Activated CD4-positive, alpha-beta T cell treated with anti-CD3 and anti-CD28 coated beads, Interleukin-2, Interleukin-4, amounts not matched to agents 100 ng/mL and 50 ng/mL, durations not matched to agents 16 hours and 8 hours (primary cell): ENCODE results near the gene NTF3.

Experiments used
- DNase-seq: peaks from one replicate; pipeline ENCODE4 v3.0.0-alpha.2; 2020; ENCODE audit warnings: low spot score

Gene NTF3

GRCh38 chr12:5433081-5433844 lies 1.4 kb downstream of the NTF3 start:
- DNase-seq, result no peak

DNA sequence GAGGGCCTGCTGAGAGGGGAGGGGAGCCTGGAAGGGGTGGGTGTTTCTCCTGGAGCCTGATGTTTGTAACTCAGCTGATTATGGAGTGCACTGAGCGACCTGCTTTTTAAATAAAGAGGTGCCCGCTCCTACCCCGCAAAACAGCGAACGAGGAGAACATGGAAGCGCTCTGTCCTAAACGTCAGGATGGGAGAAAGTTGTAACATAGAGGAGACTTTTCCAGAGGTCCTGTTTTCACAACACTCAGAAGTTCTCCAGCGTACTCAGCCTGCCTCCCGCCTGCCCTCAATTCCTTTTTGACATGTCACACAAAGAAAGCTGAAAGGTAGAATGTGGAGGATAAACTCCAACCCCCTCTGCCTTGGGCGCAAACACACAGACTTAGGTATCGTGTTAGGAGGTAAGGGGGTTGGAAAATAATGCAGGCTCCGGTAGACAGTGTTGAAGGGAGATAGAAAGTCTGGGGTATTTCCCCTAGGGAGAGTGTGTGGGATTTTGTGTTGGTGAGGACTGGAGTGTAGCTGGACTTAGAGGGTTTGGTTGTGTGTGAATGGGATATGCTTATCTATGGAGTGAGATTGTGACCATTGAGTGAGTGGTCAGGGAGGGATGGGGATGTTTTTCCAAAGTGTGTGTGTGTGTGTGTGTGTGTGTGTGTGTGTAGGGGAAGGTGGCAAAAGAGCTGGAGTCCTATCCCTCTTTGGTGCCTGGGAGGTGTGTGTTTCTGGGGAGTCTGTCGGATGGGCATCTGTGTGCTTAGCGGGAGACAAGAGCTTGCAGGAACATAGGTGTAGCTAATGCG lies 2.1 kb downstream of the NTF3 start:
- DNase-seq, result no peak

DNA sequence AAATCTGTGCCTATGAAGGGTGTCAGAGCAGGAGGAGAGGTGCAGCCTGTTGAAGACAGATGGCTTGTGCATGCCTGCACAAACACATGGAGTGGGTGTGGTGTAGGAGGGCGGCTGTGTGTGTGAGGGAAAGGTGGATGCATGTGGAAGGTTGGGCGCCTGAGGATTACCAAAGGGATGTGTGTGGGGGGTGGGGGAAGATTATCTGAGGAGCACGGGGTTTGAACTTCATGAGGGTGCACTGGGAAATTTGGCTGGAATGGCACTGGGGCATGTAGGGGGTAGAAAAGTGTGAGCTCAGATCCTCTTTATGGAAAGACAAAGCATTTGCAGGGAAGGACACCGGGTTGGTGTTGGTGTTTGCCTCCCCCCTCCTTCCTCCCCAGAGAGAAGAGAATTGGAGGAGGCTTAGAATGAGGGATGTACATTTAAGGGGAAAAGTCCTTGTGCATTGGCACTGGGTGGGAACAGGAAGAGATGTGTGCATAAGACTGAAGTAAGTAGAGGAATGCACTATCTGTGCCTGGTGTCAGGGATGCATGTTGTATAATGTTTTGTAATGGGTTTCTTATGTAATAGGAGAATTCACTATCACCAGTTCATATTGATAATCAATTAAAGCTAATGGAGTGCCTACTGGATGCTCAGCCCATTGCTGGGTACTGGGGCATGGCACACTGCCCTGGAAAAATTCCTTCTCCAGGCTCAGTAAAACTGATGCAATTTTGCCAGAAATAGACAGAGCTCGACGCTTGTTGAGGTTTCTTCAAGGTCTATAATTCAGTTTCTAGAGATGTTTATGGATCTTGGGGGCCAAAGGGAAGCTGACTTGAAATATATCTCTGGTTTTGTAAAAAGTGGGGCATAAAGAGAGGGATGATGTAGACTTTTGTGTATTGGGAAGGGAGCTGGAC lies 3.0 kb downstream of the NTF3 start:
- DNase-seq, result no peak

DNA sequence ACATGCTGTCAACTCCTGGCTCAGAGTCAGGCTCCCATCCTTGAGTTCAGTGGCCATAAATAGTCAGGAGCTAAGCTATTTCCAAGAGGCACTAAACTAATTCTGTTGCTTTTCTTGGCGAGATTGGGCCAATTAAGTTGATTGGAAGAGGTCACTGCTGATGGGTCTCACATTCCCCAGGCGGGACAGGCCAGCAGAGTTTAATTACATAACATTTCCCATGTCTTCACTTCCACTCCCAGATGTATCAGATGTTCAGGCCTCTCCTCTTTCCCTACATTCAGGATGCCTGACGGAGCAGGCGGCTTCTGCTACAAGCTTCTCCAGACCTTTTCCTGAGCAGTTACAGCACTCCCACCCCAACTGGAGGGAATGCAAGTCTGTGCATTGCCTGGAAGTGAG lies 5.3 kb downstream of the NTF3 start:
- DNase-seq, result no peak

DNA sequence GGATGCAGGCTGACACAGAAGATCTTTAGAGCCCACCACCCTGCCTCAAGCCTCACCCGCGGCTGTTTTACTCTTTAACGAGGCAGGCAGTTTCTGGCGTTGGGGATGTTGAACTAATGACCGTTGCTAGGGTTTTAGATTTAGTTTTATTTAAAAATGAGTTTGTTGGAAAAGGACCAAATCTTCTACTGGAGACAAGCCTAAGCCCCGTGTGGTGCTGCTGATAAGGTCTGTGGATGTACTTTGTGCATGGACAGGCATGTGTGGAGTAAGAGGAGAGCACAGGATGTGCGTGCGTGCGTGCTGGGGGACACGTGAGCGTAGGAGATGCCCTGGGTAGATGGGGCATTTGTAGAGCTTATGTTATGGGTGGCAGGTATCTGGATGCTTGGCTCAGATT lies 5.7 kb downstream of the NTF3 start:
- no peak for DNase-seq

- DNase-seq, result no peak
These were observed 6.8 kb downstream of the NTF3 start for GRCh38 chr12:5438671-5439200.

DNA sequence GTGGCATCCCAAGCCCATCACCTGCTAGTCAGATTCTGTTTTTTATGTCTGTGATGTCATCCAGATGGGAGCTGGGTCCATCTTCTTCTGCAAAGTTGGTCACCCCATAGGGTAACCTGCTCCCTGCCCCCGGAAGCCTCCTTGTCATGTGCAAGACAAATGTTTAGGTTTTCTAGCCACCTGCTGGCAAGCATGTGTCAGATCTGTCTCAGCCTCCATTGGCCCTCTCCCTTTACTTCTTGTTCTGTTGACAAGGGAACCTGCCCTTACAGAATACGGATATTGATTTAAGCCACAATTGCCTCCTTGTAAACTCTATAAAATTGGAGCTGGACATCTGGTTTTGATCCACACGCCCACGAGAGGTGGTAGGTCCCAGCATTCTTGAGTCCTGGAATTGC lies 7.5 kb downstream of the NTF3 start:
- DNase-seq, result no peak

- DNase-seq, result no peak
These were observed 7.9 kb downstream of the NTF3 start for GRCh38 chr12:5439788-5440300.

DNA sequence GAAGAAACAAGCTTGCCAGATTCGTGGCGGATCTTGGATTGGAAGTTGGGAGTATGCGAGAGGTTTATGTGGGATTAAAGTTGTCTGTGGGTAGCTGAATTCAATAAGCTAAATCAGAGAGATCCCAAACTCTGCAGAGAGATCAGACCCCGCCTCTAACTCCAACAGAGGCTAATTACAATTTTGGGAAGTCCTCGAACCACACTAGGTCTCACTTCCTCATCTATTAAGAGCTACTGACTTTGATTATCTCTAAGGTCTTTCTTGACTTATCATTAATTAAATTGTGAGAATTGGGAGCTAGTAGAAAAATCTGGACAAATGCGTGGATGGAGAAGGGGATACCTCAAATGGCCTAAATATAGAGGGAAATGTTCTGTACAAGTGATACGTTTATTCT lies 9.1 kb downstream of the NTF3 start:
- no peak for DNase-seq

DNA sequence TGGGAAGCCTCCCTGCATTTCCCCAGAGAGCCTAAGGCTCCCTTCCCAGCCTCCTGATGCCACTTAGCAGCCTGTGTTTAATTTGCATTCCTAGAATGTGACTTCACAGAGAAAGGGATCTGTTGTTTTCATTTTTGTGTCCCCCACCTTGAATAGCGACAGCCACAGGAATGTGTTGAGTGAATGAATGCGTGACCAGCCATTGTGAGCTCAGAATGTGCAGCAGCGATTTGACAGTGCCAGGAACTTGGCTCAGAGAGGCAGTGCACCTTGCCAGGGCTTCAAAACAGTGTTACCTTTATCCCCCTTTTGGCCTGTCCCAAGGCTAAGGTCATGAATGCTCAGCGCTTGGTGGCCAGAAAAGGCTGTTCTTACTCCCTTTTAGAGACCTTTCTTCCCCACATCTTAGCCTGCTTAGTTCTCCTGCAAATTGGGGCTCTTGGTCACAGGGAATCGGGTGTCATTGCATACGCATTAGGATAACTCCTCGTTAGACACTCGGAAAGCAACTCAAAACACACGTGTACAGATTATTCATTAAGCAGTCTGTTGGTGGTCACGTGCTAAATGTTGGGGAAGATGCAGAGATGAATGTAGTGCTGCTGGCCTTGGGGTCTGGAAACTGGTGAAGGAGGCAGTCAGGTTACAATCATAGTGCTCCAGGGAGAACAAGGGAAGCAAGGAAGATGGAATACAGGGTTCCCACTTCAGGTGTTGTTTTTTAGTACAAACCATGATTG lies 9.8 kb downstream of the NTF3 start:
- DNase-seq, result no peak

- DNase-seq, result no peak
These were observed 10.5 kb downstream of the NTF3 start for GRCh38 chr12:5442251-5443006.

DNA sequence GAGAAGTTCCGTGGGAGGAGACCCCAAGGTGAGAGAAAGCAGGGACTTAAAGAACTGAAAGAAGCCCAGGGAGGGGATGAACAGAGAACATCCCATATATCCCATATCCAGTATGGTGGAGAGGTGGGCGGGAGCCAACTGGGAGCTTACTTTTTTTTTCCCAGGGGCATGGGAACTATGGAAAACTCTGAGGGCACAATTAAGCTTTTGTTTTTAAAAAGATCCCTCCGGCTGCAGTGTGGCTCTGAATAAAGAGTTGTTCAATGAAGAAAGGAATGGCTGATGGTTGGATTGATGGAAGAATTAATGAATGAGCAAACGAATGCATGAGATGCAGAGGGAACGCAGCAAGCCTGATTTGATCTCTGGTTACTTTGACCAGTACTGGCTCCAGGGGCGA lies 12.6 kb downstream of the NTF3 start:
- DNase-seq, result no peak

DNA sequence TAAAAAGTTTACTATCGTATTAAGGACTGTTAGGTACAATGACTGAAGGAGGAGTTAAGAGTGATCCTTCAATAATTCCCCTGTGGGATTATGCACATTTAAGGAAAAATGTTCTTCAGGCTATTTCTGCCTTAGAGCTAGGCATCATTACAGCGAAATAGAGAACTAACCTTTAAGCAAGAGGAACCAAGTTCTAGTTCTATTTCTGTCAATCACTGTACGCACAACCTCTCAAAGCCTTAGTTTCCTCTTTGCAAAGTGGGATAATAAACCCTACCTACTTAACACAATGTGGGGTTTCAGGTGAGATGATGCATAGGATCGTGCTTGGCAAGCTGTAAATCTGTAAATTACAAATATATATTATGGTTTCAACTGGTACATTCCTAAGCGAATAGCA lies 15.4 kb downstream of the NTF3 start:
- DNase-seq, result no peak

- no peak for DNase-seq
These were observed 19.3 kb downstream of the NTF3 start for GRCh38 chr12:5451251-5451650.

GRCh38 chr12:5452569-5452968 lies 20.7 kb downstream of the NTF3 start:
- DNase-seq, result no peak

DNA sequence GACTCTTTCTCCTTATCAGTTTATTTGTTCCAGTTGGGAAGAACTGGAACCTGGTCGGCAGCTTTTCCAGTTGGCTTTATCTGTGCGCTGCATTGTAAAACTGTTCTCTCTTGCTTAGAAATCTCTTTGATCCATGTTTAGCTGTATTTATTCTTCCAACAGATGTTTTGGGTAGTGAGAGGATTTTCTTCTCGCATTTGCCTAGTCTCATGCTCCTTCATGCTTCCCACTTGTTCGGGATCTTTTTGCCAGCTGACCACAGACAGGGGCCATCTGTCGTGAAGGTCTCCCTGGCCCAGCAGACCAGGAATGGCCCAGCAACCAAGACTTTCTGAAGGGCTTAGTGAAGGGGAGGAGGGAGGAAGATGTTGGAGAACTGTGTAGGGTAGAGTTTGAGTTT lies 21.6 kb downstream of the NTF3 start:
- DNase-seq, result no peak

- no peak for DNase-seq
These were observed 23.1 kb downstream of the NTF3 start for GRCh38 chr12:5455045-5455444.

GRCh38 chr12:5456030-5456429 lies 24.1 kb downstream of the NTF3 start:
- no peak for DNase-seq

- no peak for DNase-seq
These were observed 25.0 kb downstream of the NTF3 start for GRCh38 chr12:5456906-5457305.

GRCh38 chr12:5458229-5459050 lies 26.5 kb downstream of the NTF3 start:
- DNase-seq, result no peak
